ENCODE data around the gene PCSK6. TPM values are rescaled to one million over a fixed set of nuclear protein-coding genes. Genes with fewer than 3 reads are reported as not detected.

PCSK6 gene
- total RNA-seq, 1 experiment from 2014 or later: 3.7 TPM

- Histone ChIP-seq H3K27me3 (ENCODE audit: low read length) (no peaks in the 10 kb centered on the region), H3K4me3 (ENCODE audit: low read length) (no peak overlapping the region), H2AFZ (ENCODE audit: low read length) (no peak overlapping the region), H3K79me2 (ENCODE audit: low read length) (no peaks in the 10 kb centered on the region), H3K4me1 (ENCODE audit: insufficient read depth, low read length) (no peaks in the 10 kb centered on the region), H3K9me2 (replicated peaks; ENCODE audit: low read length) (no peaks in the 10 kb centered on the region), H3K9ac (ENCODE audit: low read length) (no peak overlapping the region), H3K36me3 (ENCODE audit: low read depth, low read length) (no peaks in the 10 kb centered on the region), H3K27ac (ENCODE audit: low read length) (no peak overlapping the region), H3K9me3 (ENCODE audit: low read length) (no peaks in the 10 kb centered on the region), H3F3A (ENCODE audit: low read length, unreplicated experiment) (no peaks in the 10 kb centered on the region), H3K4me2 (ENCODE audit: low read length) (no peak overlapping the region), H4K20me1 (ENCODE audit: low read length) (no peaks in the 10 kb centered on the region)
- TF ChIP-seq EZH2phosphoT487 (IDR thresholded peaks at IDR 0.05; ENCODE audit: borderline replicate concordance, low read length): no peak
- TF ChIP-seq CTCF (conservative IDR thresholded peaks at IDR 0.05; ENCODE audit: low read depth, low read length): no peak
- no peak for TF ChIP-seq EZH2 (IDR thresholded peaks at IDR 0.05; ENCODE audit: low read length, unreplicated experiment)
- no TSS peak for BruUV-seq (replicated peaks)
- ChIA-PET CTCF (no interaction called here), POLR2A (ENCODE audit: unreplicated experiment) (no interaction called here)
- intact Hi-C loops (cut with micrococcal nuclease): no loop called here
- ATAC-seq (no peak), DNase-seq (no peak)
Measured at GRCh38 chr15:101502572-101503295, 13.2 kb upstream of the PCSK6 start.

GRCh38 chr15:101501703-101502373 lies 12.3 kb upstream of the PCSK6 start:
- peaks cover 3% of the 10 kb centered on the region; the same call in 1 of the 2 replicates for H3K27me3 ChIP-seq (ENCODE audit: low read length)
- ChIA-PET CTCF (no interaction called here), POLR2A (ENCODE audit: unreplicated experiment) (no interaction called here)
- intact Hi-C loops (cut with micrococcal nuclease): no loop called here
- H3K9me3 ChIP-seq (ENCODE audit: low read length): no peaks in the 10 kb centered on the region
- no peak overlapping the region for H3K9ac ChIP-seq (ENCODE audit: low read length)
- H3K9me2 ChIP-seq (replicated peaks; ENCODE audit: low read length): no peaks in the 10 kb centered on the region
- H3K4me3 ChIP-seq (ENCODE audit: low read length): no peak overlapping the region
- peak; percentile 71; the same call in 1 of the 2 replicates for ATAC-seq
- H3K27ac ChIP-seq (ENCODE audit: low read length): no peak overlapping the region
- H3K36me3 ChIP-seq (ENCODE audit: low read depth, low read length): no peaks in the 10 kb centered on the region
- DNase-seq: peak; percentile 24
- H4K20me1 ChIP-seq (ENCODE audit: low read length): no peaks in the 10 kb centered on the region
- no peak for TF ChIP-seq EZH2 (IDR thresholded peaks at IDR 0.05; ENCODE audit: low read length, unreplicated experiment)
- TF ChIP-seq CTCF (conservative IDR thresholded peaks at IDR 0.05; ENCODE audit: low read depth, low read length): peak; percentile 62
- no peaks in the 10 kb centered on the region for H3F3A ChIP-seq (ENCODE audit: low read length, unreplicated experiment)
- H3K4me2 ChIP-seq (ENCODE audit: low read length): no peak overlapping the region
- no peaks in the 10 kb centered on the region for H3K4me1 ChIP-seq (ENCODE audit: insufficient read depth, low read length)
- H2AFZ ChIP-seq (ENCODE audit: low read length): no peak overlapping the region
- H3K79me2 ChIP-seq (ENCODE audit: low read length): no peaks in the 10 kb centered on the region
- BruUV-seq (replicated peaks): no TSS peak

Measured in PC-3 (cell line).